ENCODE measurements around the gene DCTN4. TPM values are rescaled to one million over a fixed set of nuclear protein-coding genes. Genes with fewer than 3 reads are reported as not detected.

Gene DCTN4
- total RNA-seq, 1 experiment from 2014 or later: 48.5 TPM

DNA sequence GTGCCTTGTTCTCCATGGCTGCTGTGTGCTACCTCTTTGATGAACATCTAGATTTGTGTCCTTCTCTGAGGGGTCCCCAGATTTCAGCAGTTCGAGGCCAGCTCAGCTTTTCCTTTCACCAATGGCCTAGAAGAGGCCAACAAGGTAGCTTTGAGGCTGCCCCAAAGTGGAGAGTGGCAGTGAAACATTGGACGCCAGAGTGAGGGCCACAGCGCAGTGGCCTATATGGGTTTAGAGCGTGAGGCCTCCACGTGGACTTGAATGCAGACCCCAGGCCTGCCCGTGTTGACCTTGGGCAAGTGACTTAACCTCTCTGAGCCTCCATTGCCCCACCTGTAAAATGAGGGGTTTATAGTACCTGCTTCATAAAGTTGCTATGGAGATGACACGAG lies 85.9 kb downstream of the DCTN4 start:
- H4K91ac ChIP-seq (ENCODE audit: insufficient read length, low read depth, low read length): no peak overlapping the region
- no peak overlapping the region for H4K8ac ChIP-seq (replicated peaks; ENCODE audit: insufficient read length, low read depth, low read length)
- no peak overlapping the region for H2BK20ac ChIP-seq (ENCODE audit: low read depth, low read length, poor library complexity, severe bottlenecking)
- no CpG with 5 or more reads among the region's 7 CpGs for WGBS (ENCODE audit: extremely low coverage, insufficient read length, low lambda C conversion rate)
- H3K36me3 Mint-ChIP-seq (ENCODE audit: insufficient read depth in 1 of 3, low read depth in 3 of 3): peaks cover 7 to 12% (median 8%) of the 10 kb centered on the region in 3 experiments; a peak in 6 of 7 replicates
- TF ChIP-seq, protein P1, sequence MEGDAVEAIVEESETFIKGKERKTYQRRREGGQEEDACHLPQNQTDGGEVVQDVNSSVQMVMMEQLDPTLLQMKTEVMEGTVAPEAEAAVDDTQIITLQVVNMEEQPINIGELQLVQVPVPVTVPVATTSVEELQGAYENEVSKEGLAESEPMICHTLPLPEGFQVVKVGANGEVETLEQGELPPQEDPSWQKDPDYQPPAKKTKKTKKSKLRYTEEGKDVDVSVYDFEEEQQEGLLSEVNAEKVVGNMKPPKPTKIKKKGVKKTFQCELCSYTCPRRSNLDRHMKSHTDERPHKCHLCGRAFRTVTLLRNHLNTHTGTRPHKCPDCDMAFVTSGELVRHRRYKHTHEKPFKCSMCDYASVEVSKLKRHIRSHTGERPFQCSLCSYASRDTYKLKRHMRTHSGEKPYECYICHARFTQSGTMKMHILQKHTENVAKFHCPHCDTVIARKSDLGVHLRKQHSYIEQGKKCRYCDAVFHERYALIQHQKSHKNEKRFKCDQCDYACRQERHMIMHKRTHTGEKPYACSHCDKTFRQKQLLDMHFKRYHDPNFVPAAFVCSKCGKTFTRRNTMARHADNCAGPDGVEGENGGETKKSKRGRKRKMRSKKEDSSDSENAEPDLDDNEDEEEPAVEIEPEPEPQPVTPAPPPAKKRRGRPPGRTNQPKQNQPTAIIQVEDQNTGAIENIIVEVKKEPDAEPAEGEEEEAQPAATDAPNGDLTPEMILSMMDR (conservative IDR thresholded peaks at IDR 0.05): no peak
- no peak overlapping the region for H3K4ac ChIP-seq (ENCODE audit: low read depth, low read length)
- no peak overlapping the region for H2BK120ac ChIP-seq (ENCODE audit: low read depth, low read length, poor library complexity, severe bottlenecking)
- H3K4me1 ChIP-seq (ENCODE audit: insufficient read depth, low read length): peaks cover 3% of the 10 kb centered on the region; the same call in 1 of the 2 replicates
- peak overlapping the region in 1 of 3 experiments; percentile 89; a peak in 3 of 7 replicates for H3K27ac Mint-ChIP-seq
- H3K4me3 Mint-ChIP-seq: peak overlapping the region; percentile 87 to 91
- H3K18ac ChIP-seq (ENCODE audit: insufficient read length, low read depth, low read length): peak overlapping the region; percentile 30
- no peak overlapping the region for H2AFZ ChIP-seq (ENCODE audit: low read length)
- peaks cover 7% of the 10 kb centered on the region for H3K23me2 ChIP-seq (ENCODE audit: insufficient read length, low read depth, low read length, poor library complexity, severe bottlenecking)
- no peak overlapping the region for H4K5ac ChIP-seq (ENCODE audit: insufficient read length, low read depth, low read length)
- H3K4me2 ChIP-seq (ENCODE audit: insufficient read depth, insufficient read length, low read length): peak overlapping the region; percentile 74
- no peaks in the 10 kb centered on the region; a peak in 1 of 5 replicates for H3K9me3 Mint-ChIP-seq
- peak overlapping the region; percentile 3 for H3K9ac ChIP-seq (ENCODE audit: extremely low read depth, insufficient read length, low read length)
- H2AK5ac ChIP-seq (ENCODE audit: insufficient read length, low read length): no peak overlapping the region
- H3K27me3 ChIP-seq (ENCODE audit: insufficient read depth, low read length): no peaks in the 10 kb centered on the region
- H3K27ac ChIP-seq (ENCODE audit: insufficient read length, low read depth, low read length): no peak overlapping the region
- H2BK12ac ChIP-seq (ENCODE audit: insufficient read length, low read depth, low read length): no peak overlapping the region
- 0 out of 2 replicates have a peak overlapping the region, but pooled peaks have one; percentile 26 for H3K14ac ChIP-seq (ENCODE audit: insufficient read depth, low read length)
- H3K56ac ChIP-seq (ENCODE audit: insufficient read length, low read depth, low read length): no peak overlapping the region
- no peak overlapping the region for H2BK5ac ChIP-seq (ENCODE audit: insufficient read length, low read length)
- no peaks in the 10 kb centered on the region for H3K27me3 Mint-ChIP-seq (ENCODE audit: low read depth)
- H3K79me1 ChIP-seq (ENCODE audit: insufficient read depth, low read depth, low read length, poor library complexity, severe bottlenecking): no peaks in the 10 kb centered on the region
- H3K23ac ChIP-seq (ENCODE audit: insufficient read length, low read depth, low read length): no peak overlapping the region
- H3K9me3 ChIP-seq (ENCODE audit: control insufficient read depth, low read depth, low read length): no peaks in the 10 kb centered on the region
- H4K20me1 ChIP-seq (ENCODE audit: control insufficient read depth, insufficient read depth, insufficient read length): no peaks in the 10 kb centered on the region
- peaks cover 29 to 30% of the 10 kb centered on the region in 2 experiments for H3K4me1 Mint-ChIP-seq
- no peak overlapping the region for H3T11ph ChIP-seq (ENCODE audit: low read length)
- no peak for DNase-seq
- H3K79me2 ChIP-seq (ENCODE audit: insufficient read depth, low read length): no peaks in the 10 kb centered on the region
- H2BK15ac ChIP-seq (ENCODE audit: low read depth, low read length): no peak overlapping the region

All from H9 (cell line).